Astrocyte (in vitro differentiated cells and primary cell): ENCODE data around the gene GARIN5A.

Experiments
- EZH2 ChIP-seq: IDR thresholded peaks from 2 replicates; pipeline ENCODE4 v1.6.1; 2012; ENCODE audit warnings: mild to moderate bottlenecking, low read length, inconsistent platforms; ENCODE audit not compliant: insufficient read depth
- TF ChIP-seq, protein P1 (sequence below): IDR thresholded peaks from 2 replicates; pipeline ENCODE4 v1.5.1; 2011; ENCODE audit warnings: low read depth, mild to moderate bottlenecking, inconsistent platforms, low read length, moderate library complexity; ENCODE audit not compliant: insufficient read depth

DNA sequence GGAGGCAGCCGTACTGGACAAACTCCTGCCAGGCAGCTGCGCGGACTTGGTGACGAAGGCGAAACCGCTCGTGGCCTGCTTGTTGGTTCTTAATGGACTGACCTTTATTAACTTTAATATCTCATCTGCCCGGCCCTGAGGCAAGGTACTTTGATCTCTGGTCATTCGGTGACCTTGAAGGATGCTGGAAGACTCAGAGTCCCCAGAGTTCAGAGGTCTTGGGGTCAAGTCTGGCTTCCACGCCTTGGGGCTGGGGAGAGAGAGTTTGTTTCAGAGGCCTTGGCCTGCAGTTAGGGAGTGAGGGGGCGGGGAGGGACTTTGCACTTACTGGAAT is 10.0 kb downstream of the GARIN5A start:
- TF ChIP-seq, protein P1, sequence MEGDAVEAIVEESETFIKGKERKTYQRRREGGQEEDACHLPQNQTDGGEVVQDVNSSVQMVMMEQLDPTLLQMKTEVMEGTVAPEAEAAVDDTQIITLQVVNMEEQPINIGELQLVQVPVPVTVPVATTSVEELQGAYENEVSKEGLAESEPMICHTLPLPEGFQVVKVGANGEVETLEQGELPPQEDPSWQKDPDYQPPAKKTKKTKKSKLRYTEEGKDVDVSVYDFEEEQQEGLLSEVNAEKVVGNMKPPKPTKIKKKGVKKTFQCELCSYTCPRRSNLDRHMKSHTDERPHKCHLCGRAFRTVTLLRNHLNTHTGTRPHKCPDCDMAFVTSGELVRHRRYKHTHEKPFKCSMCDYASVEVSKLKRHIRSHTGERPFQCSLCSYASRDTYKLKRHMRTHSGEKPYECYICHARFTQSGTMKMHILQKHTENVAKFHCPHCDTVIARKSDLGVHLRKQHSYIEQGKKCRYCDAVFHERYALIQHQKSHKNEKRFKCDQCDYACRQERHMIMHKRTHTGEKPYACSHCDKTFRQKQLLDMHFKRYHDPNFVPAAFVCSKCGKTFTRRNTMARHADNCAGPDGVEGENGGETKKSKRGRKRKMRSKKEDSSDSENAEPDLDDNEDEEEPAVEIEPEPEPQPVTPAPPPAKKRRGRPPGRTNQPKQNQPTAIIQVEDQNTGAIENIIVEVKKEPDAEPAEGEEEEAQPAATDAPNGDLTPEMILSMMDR: no peak
- TF ChIP-seq EZH2: no peak
